ENCODE measurements around the gene TMTC2. TPM values are rescaled to one million over a fixed set of nuclear protein-coding genes. Genes with fewer than 3 reads are reported as not detected.

TMTC2 gene
- total and polyA plus RNA-seq, 2 donors from 2014 or later = 6.0 to 32.9 TPM

- no peaks in the 10 kb centered on the region for H3K9me3 ChIP-seq (ENCODE audit: control insufficient read depth in 2 of 3, insufficient read depth in 1 of 3, low read length in 3 of 3)
- H3K36me3 ChIP-seq (ENCODE audit: control insufficient read depth in 2 of 3, insufficient read depth in 3 of 3, low read length in 3 of 3) = no peaks in the 10 kb centered on the region
- no peak overlapping the region for H3K27ac ChIP-seq (ENCODE audit: low read depth in 2 of 2, low read length in 2 of 2)
- no peaks in the 10 kb centered on the region for H3K27me3 ChIP-seq (ENCODE audit: control insufficient read depth, insufficient read depth, low read length)
- no peak overlapping the region for H3K9ac ChIP-seq (ENCODE audit: low read length in 3 of 3)
- intact Hi-C loops (cut with DNase I) = no loop called here
- TF ChIP-seq CTCF (IDR thresholded peaks at IDR 0.05; ENCODE audit: borderline replicate concordance, extremely low read depth, insufficient read depth) = no peak
- FAIRE-seq (no peak), DNase-seq (no peak)
- no peak overlapping the region for H3K4me3 ChIP-seq (ENCODE audit: low read length in 3 of 3)
- H3K4me1 ChIP-seq (ENCODE audit: control insufficient read depth in 2 of 3, insufficient read depth in 2 of 3, low read depth in 1 of 3, low read length in 3 of 3) = no peaks in the 10 kb centered on the region
These were observed 35.9 kb upstream of the TMTC2 start for GRCh38 chr12:82650627-82651337.

GRCh38 chr12:82651489-82651888 lies 35.2 kb upstream of the TMTC2 start:
- no peaks in the 10 kb centered on the region for H3K9me3 ChIP-seq (ENCODE audit: control insufficient read depth in 2 of 3, insufficient read depth in 1 of 3, low read length in 3 of 3)

GRCh38 chr12:82652071-82652470 lies 34.6 kb upstream of the TMTC2 start:
- Histone ChIP-seq H3K36me3 (ENCODE audit: control insufficient read depth in 2 of 3, insufficient read depth in 3 of 3, low read length in 3 of 3) (no peaks in the 10 kb centered on the region), H3K9me3 (ENCODE audit: control insufficient read depth in 2 of 3, insufficient read depth in 1 of 3, low read length in 3 of 3) (no peaks in the 10 kb centered on the region), H3K9ac (ENCODE audit: low read length in 3 of 3) (no peak overlapping the region), H3K27ac (ENCODE audit: low read depth in 2 of 2, low read length in 2 of 2) (no peak overlapping the region), H3K27me3 (ENCODE audit: control insufficient read depth, insufficient read depth, low read length) (no peaks in the 10 kb centered on the region), H3K4me3 (ENCODE audit: low read length in 3 of 3) (no peak overlapping the region), H3K4me1 (ENCODE audit: control insufficient read depth in 2 of 3, insufficient read depth in 2 of 3, low read depth in 1 of 3, low read length in 3 of 3) (no peaks in the 10 kb centered on the region)
- TF ChIP-seq CTCF (IDR thresholded peaks at IDR 0.05; ENCODE audit: borderline replicate concordance, extremely low read depth, insufficient read depth) = no peak
- FAIRE-seq (no peak), DNase-seq (no peak)
- intact Hi-C loops (cut with DNase I) = no loop called here

More at GRCh38 chr12:82651489-82651888, 35.2 kb upstream of the TMTC2 start:
- Histone ChIP-seq H3K4me3 (ENCODE audit: low read length in 3 of 3) (no peak overlapping the region), H3K36me3 (ENCODE audit: control insufficient read depth in 2 of 3, insufficient read depth in 3 of 3, low read length in 3 of 3) (no peaks in the 10 kb centered on the region), H3K27me3 (ENCODE audit: control insufficient read depth, insufficient read depth, low read length) (no peaks in the 10 kb centered on the region), H3K4me1 (ENCODE audit: control insufficient read depth in 2 of 3, insufficient read depth in 2 of 3, low read depth in 1 of 3, low read length in 3 of 3) (no peaks in the 10 kb centered on the region), H3K27ac (ENCODE audit: low read depth in 2 of 2, low read length in 2 of 2) (no peak overlapping the region), H3K9ac (ENCODE audit: low read length in 3 of 3) (no peak overlapping the region)
- TF ChIP-seq CTCF (IDR thresholded peaks at IDR 0.05; ENCODE audit: borderline replicate concordance, extremely low read depth, insufficient read depth) = no peak
- DNase-seq = no peak
- FAIRE-seq = no peak
- intact Hi-C loops (cut with DNase I) = no loop called here
